HEK293T (cell line): ENCODE data around the gene AP4S1.

Experiments used
- FOXA1 ChIP-seq: fragments of 450-650 bp; IDR thresholded peaks from 2 replicates; pipeline ENCODE4 v1.6.1; 2016; ENCODE audit warnings: mild to moderate bottlenecking
- L3MBTL2 ChIP-seq: fragments of 450-650 bp; conservative IDR thresholded peaks from 2 replicates; pipeline ENCODE4 v1.6.1; 2016; ENCODE audit warnings: mild to moderate bottlenecking
- NFRKB ChIP-seq: fragments of 450-650 bp; IDR thresholded peaks from 2 replicates; pipeline ENCODE4 v1.6.1; 2016; ENCODE audit warnings: mild to moderate bottlenecking, moderate library complexity
- PKNOX1 ChIP-seq: fragments of 450-650 bp; IDR thresholded peaks from 2 replicates; pipeline ENCODE4 v1.6.1; 2016
- SUZ12 ChIP-seq: fragments of 450-650 bp; IDR thresholded peaks from 2 replicates; pipeline ENCODE4 v1.6.1; 2016; ENCODE audit warnings: mild to moderate bottlenecking
- ZNF384 ChIP-seq: fragments of 450-650 bp; IDR thresholded peaks from 2 replicates; pipeline ENCODE4 v1.6.1; 2016

GRCh38 chr14:30996892-30997659 is 28.4 kb upstream of the AP4S1 start:
- no peak for TF ChIP-seq FOXA1
- TF ChIP-seq PKNOX1 = no peak
- TF ChIP-seq L3MBTL2 = no peak
- TF ChIP-seq SUZ12 = no peak
- TF ChIP-seq ZNF384 = no peak
- no peak for TF ChIP-seq NFRKB
